Renal cortical epithelial cell (primary cell): ENCODE data around the gene PAM16. TPM values are rescaled to one million over a fixed set of nuclear protein-coding genes. Genes with fewer than 3 reads are reported as not detected.
A peak's percentile ranks its signal among the peaks of the same experiment; 100 is the strongest.

Experiments used
- DNase-seq: peaks from one replicate; pipeline ENCODE4 v3.0.0-alpha.2; 2011; ENCODE audit warnings: low read depth
- total RNA-seq: library from RNA; depleted of rRNA; stranded (reverse); fragments of >200 nt; gene quantifications from 2 replicates; pipeline ENCODE4 v1.2.3, GENCODE V29; 2014

Gene PAM16
- total RNA-seq, 1 donor from 2014 or later = 9.1 TPM

DNA sequence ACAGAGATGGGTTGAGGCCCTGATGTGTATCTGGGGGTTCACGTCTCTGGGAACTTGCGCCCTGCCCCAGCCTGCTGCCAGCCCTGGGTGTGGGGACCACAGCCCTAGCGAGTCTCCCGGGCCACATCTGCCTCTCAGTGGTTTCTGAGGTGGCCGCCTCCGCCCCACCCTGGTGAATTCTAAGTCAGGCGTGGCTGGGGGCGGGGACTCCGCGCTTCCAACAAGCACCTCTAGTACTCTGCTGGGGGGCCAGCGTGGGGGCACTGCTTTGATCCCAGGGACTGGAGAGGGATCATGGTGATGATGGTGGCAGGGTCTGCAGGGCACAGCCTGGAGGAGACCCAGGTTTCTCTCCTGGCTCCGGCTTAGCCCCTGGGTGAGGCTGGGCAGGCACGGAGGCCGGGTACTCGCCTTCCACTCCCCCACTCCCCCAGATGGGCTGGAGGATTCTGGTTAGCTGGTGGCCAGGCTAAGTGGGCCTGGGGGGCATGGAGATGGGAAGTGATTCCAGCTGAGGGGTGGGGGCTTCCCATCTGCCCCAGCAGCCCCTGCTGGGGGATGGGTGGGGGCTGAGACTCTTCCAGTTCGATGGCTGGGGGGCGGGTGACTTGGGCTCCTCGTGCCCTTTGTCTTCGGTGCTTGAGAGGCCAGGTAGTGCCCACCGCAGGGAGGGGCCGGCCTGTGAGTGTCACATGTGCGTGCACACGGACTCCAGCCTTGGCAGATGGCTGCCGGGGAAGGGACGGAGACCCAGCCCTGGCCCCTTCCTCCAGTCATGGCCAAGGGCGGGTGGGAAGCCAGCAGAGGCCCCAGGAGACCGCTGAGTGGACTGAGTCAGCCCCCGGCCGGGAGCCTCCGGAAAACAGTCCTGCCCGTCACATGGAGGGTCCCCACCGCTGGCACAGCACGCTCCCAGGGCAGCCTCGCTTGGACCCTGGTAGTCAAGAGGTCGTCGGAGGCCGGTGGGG, 31.4 kb downstream of the PAM16 start:
- DNase-seq = no peak

DNA sequence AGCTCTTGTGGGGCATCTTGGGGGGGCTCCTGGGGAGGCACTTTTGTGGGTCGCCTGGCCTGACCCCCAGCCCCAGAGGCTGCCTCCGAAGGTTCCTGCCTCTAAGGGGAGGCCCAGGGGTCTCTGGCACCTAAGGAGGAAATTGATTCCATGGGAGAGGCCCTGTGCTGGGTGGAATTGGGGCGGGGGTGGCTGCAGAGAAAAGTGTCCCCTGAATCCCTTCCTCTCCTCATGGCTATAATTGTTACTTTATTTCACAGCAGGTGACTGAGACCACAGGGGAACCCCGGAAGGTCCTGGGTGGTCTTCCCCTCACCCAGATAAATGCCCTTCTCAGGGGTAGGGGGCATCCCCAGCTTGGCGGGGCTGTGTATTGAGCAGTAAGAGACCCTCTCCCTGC, 32.2 kb downstream of the PAM16 start:
- no peak for DNase-seq

DNA sequence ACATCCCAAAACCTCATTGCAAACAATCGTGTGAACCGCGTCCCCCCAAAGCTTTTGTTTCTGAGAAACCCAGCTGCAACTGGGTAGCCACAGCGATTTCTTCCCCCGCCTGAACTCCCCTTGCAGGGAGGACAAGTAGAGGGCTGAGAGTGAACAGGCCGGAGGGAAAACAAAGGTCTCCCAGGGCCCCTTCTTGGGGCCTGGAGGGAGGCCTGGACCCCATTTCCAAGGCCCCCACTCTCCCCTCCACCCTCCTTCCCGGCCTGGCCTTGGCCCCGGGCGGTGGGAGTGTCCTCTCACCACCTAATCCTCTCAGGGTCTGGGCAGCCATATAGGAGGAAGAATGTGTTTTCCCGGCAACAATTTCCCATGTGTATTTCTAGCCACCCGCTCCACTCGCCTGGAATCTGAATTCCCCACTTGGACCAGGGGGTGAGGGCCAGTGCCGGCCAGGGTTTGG, 32.6 kb downstream of the PAM16 start:
- DNase-seq = no peak

DNA sequence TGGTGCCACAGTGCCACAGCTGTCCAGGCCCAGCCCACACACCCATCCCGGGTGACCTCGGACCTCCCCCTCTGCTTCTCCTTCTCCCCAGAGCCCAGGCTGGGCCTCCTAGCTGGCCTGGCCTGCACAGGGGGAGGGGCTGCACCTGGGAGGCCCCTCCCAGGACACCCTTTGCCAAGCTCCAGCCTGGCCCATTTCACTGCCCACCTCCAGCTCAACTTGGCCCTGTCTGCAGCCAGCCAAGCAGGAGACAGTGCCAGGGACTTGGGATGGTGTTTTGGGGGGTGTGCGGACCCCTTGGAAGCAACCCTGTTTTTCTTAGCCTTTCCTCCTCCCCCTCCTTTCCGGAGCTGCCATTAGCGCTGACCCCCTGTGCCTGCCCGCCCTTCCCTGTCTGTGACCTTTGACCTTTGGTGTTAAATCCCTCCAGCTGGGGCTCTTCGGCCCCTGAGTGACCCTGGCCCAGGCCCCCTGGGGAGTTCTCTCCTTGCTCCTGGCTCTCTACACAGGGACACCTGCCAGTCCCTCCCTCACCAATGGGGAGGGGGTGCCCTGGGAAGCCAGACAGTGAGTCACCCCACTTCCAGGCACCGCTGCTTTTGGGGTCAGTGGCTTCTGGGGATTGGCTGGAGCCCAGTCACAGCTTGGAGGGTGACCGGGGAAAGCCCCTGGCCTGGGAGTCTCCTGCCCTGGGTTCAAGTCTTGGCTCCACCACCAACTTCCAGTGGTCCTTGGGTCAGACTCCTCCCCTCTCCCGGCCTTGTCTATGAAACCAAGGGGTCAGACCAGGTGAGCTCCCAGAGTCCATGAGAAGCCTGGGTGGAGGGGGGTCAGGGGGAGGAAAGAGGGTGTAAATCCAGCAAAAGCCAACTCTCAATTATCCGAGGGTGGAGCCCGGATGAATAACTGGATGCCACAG, 33.3 kb downstream of the PAM16 start:
- peak; percentile 60 for DNase-seq

DNA sequence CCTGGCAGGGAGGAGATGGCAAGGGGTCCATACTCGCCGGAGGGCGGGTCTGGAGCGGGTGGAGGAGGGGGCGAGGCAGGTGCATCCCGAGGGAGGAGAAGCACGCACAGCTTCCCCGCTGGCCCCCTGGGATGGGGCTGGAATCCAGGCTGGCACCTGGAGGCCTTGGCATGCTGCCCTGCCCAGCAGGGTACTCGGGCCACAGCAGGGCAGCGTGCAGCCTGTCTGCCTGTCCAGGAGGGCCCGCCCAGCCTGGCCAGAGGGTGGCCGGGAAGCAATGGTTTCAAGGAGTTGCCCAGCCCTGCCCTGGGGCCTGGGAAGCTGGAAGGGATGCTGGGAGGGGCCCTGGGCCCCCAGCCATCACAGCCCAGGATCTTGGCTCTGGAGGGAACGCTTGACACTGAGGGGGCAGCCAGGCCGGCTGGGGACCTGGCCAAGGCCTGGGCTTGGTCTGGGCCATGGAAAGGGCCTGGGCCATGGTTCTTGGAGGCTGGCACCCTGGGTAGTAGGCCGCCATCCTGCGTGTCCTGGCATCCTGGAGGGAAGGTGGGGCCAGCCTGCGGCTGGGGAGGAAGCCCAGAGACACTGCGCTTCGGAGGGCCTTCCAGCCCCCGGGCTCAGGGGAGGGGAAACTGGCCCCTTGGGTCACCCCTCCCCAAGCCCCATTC, 34.1 kb downstream of the PAM16 start:
- DNase-seq = no peak

DNA sequence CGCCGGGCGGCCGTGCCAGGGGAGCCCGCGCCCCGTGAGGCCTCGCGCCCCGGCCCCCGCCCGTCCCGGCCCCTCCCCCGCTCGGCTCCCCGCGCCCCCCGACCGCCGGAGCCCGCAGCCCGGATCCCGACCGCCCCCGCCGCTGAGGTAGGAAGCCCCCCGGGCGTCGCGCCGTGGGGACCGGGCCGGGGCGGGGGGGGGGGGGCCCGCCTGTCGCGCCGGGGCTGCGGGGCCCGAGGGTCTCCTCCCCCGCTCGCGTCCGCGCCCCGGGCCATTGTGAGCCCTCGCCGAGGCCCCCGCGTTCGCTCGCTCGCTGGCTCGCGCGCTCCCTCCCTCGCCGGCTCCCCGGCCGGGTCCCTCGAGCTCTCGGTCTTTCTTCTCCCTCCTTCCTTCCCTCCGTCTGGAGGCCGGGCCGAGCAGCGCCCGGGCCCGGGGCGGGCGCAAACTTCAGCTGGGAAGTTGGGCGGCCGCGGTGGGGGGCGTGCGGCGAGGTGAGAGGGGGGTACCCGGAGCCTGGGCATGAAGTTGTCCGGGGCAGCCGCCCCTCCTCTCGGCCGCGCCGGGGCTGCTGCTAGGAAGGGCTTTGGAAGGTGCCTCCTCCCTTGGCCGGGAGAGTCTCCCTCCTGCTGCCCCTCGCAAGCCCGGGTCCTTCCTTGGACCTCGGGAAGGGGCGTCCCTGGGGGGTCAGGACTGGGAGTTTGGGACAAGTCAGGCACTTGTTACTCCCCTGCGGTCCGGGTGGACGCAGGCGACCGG, 34.8 kb downstream of the PAM16 start:
- DNase-seq = no peak

DNA sequence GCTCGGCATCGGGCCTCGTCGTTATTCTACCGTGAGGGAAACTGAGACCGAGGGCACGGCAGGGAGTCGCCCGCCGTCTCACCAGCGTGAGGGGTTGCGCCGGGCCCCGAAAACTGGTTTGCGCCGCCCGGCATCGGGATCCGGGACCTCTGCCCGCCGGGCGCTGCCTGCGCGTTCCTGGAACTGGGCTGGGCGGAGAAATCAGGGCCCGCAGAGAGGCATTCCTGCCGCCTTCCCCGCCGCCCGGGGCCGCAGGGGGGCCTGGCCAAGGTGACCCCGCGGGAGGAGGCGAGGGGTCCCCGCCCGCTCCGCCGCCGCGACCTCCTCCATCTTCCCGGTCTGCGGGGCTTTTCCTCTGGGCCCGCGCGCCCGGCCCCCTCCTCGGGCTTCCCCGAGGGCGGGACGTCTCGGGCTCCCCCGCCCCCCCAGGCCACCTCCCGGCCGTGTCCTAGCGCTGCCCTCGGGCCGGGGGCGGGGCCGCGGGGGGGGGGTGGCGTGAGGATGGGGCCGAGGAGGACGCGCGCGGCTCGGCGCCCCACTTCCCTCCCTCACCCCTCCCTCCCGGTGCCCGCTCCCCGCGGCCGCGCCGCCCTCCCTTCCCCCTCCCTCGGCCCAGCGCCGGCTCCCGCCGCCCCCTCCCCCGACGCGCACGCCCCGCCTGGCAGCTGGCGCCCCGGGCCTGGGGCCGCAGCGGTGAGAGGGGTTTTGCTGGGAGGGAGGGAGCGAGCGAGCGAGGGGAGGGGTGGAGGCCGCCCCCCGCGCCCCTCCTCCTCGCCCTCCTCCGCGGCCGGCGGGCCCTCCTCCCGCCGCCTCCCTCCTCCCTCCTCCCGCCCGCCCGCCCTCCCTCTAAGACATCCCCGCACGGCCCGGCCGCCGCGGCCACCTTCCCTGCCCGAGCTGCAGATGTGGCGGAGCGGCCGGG, 35.7 kb downstream of the PAM16 start, which contains the start of gene GLIS2:
Gene GLIS2 (plus strand): TSS at position 882 of the 922 bp plus-strand sequence. CDS start 16,214 bp downstream, outside the sequence.
- DNase-seq = no peak

DNA sequence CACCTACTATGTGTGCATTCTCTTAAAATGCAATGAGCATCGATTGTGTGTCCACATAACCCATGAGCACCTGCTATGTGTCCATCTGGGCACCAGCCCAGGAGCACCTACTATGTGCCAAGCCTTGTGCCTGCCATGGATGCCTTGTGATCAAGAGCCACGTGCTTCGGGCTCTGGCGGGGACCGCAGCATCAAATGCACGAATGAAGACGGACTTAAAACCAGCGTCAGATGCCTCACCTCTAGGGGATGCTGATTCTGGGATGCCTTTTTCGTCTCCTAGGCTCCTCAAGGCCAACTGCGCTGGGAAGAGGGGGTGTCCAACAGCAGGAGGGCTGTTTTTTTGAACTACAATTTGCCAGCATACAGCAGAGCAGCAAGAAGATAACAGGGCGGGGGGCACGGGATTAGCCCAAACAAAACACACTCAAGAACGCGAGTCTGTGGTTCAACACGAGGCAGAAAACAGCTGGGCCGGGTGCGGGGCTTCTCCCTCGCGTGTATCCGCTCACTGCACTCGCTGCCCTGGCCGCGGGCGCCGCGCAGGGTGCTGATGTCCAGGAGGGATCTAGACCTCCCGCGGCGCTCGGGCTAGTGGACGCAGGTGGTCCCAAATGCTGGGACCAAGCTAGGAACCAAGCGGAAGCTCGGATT, 36.5 kb downstream of the PAM16 start:
- peak; percentile 67 for DNase-seq

DNA sequence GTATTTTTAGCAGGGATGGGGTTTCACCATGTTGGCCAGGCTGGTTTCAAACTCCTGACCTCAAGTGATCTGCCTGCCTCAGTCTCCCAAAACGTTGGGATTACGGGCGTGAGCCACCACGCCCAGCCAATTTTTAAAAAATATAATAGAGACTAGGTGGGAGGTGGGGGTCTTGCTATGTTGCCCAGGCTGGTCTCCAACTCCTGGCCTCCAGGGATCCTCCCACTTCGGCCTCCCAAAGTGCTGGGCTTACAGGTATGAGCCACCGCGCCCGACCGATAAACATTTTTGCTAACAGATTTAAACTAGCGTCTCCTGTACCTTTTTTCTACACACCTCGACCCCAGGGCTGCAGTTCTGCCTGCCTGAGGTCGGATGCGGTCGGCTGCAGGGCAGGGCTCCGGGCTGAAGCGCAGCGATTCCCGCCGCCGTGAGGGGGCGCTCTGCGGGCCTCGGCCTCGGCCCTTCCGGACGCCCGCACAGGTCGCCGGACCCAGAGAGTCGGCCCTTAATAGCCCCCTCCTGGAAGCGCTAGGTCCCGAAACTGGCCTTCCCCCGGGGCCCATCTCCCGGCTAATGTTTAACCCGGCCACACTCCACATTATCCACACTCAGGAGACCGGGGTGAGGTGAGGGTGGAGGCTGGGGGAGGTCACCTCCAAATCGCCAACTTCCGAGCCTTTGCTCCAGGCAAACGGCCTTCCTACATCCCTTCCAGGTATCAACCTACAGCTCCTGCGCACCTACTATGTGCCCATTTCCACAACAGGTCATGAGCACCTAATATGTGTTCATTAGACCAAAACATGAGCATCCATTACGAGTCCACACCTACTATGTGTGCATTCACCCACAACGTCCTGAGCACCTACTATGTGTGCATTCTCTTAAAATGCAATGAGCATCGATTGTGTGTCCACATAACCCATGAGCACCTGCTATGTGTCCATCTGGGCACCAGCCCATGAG, 37.3 kb downstream of the PAM16 start:
- DNase-seq = peak; percentile 87

DNA sequence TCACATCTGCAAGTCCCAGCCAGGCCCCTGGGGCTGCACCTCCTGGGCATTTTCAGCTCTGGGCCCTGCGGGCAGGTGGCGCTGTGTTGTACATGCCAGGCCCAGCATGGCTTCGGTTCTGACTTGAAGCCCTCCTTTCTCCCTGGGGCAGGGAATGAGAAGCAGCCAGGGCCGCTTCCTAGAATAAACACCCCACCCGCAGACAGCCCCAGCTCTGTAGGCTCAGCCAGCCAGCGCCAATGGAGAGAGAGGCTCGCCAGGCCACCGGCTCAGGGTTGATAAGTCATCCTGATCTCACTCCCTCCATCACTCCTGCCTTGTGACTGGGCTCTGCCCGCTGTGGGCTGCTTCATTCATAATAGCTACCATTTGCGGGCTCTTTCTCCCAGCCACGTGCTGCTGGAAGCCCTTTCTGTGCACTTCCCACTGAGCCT, 41.3 kb downstream of the PAM16 start:
- DNase-seq = peak; percentile 79

DNA sequence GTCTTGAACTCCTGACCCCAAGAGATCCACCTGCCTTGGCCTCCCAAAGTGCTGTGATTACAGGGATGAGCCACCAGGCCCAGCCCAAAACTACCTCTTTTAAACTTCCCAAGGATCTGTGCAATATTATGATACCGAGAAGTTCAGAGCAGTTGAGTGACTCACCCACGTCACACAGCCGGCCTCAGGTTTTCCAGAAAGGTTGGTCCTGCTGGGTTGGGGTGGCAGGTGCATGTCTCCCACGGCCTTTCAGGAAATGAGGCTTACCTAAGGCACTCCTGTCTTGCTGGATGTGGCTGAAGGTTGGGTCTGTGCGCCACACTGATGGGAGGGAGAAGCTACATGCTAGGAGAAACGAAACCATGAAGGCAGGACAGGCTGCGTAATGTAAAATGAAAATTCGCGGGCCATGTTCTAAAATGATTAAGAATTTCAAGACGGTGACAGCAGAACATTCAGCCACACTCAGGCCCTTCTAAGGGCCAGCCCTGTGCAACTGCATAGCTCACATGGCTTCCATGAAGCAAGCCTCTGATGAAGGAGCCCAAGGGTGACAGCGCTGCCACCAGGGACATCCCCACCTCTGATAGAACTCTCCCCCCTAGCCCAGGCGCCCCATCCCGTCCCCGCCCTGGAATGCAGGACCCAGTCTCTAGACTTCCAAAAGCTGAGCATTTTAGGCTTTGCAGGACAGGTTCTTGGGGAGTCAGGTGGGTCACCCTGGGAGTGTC, 41.9 kb downstream of the PAM16 start:
- no peak for DNase-seq

DNA sequence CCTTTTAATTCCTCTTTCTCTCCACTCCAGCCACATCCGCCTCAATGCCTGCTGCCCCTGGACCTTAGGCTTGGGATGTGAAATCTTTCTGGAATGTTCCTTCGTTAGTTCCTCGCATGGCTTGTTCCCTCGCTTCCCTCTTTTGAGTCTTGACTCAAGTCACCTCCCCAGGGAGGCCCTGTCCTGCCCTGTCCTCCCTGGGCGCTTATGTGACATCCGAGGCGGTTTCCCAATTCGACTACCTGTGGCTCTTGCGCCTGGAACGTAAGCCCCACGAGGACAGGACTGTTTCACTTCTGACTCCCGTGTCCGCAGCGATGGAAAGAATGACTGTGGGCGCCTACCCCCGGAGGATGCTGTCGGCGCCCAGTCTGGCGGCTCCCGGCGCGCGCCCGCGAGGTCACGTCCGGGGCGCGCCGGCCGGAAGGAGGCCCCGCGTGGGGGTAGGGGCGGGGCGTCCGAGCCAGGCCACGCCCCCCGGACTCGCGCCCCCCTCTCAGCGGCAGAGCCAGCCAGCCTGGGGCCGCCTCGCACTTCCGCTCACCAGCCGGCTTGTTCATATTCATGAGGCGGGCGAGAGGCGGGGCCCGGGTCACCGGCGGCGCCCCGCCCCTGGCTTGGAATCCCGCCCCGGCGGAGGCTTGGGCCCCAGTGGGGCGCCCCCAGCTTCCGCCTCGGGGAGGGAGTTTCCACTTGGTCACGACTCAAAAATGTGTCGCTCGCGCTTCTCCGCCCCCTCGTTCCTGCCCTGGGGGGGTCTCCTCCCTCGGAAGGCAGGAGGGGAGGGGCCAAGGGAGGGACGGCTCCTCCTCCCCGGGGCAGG, 43.7 kb downstream of the PAM16 start:
- peak; percentile 81 for DNase-seq

DNA sequence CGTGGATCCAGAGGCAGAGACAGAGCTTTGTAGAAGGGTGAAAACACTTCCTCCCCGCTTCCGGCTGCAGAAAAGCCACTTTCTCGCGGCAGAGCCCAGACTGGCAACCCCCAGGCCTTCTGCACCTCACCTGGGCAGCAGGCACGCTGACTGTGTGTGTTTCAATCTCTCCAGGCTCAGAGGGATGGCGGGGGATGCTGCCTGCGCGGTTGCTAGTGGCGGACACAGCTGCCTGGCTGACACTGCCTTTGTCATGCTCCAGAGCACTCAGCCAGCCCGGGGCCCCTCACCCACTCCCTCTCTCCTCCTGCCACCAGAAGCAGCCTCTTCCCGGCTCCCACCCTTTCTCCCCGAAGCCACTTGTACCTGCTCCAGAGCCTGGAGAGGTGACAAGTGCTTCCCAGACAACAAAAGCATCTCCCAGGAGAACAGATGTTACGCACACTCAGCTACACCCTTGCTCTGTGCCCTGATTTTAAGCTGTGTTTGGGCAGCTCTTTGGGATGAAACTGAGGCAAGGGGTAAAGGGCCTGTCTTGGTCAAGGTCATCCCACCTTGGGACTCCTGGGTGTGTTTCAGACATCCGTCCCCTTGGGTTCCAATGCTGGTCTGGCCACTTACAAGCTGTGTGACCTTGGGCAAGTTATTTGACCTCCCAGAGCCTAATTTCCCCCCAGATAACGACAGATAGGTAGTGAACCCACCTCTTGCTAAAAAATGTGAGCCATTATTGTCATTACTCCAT, 44.5 kb downstream of the PAM16 start:
- DNase-seq = no peak

DNA sequence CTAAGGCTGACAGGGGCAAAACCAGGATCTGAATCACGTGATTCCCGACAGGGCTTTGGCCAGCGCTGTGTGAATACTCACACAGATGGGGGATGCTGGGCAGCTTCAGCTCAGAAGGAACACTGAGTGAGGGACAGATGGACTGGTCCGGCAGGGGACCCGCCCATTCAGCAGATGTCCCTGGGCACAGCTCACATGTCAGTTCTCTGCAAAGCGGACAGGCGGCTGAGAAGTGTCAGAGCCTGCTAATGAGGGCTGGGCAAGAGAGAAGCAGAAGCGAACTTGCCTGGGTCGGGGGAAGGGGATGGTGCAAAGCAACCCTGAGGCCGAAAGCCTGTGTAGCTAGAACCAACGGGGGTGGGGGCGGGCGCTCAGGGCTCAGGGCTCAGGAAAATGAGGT, 47.1 kb downstream of the PAM16 start:
- DNase-seq = no peak

DNA sequence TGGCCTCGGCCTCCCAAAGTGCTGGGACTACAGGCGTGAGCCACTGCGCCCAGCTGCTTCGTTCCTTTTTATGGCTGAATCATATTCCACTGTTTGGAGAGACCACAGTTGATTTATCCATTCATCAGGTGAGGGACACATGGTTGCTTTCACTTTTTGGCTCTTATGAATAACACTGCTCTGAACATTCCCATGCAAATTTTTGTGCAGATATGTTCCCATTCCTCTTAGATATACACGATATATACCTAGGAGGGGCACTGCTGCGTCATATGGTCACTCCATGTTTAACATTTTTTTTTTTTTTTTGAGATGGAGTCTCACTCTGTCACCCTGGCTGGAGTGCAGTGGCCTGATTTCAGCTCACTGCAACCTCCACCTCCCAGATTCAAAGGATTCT, 49.2 kb downstream of the PAM16 start:
- no peak for DNase-seq

DNA sequence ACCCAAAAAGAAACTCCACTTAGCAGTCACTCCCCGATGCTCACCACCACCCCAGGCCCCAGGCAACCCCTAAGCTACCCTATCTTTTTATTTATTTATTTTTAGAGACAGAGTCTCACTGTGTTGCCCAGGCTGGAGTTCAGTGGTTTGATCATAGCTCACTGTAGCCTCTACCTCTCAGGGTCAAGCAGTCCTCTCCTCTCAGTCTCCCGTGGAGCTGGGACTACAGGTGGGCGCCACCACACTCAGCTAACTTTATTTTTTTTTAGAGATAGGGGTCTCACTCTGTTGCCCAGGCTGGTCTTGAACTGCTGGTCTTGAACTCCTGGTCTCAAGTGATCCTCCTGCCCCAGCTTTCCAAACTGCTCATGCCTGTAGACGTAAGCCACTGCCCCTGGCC, 49.9 kb downstream of the PAM16 start:
- DNase-seq = no peak
